ENCODE results near the gene DYNC1LI2. TPM values are rescaled to one million over a fixed set of nuclear protein-coding genes. Genes with fewer than 3 reads are reported as not detected.

The DYNC1LI2 gene
- total and polyA plus RNA-seq, 10 of the 15 experiments (the other 5 are each of a cell fraction or from before 2014, with no cell fraction given) = 6.0 to 46.5 (median 33.7) TPM

GRCh38 chr16:66790130-66790733 is 38.8 kb upstream of the DYNC1LI2 start:
- no peak for ATAC-seq
- Histone ChIP-seq H3K9ac (ENCODE audit: control insufficient read depth, insufficient read depth, low read length) (no peak overlapping the region), H3K4me2 (ENCODE audit: control insufficient read depth, insufficient read depth) (no peak overlapping the region), H3K4me1 (ENCODE audit: control insufficient read depth, insufficient read depth, low read length) (no peaks in the 10 kb centered on the region), H3K36me3 (ENCODE audit: control insufficient read depth in 2 of 2, insufficient read depth in 2 of 2, low read length in 1 of 2) (no peaks in the 10 kb centered on the region), H3K9me3 (replicated peaks; ENCODE audit: control insufficient read depth, insufficient read depth, low read length) (no peaks in the 10 kb centered on the region), H3K79me2 (ENCODE audit: control insufficient read depth, insufficient read depth, low read length) (no peaks in the 10 kb centered on the region), H2AFZ (ENCODE audit: control insufficient read depth, low read depth, low read length) (no peak overlapping the region), H3K27ac (ENCODE audit: control insufficient read depth, insufficient read depth) (no peak overlapping the region), H3K4me3 (no peak overlapping the region), H3K27me3 (replicated peaks in 1 of 2; ENCODE audit: control insufficient read depth in 2 of 2, insufficient read depth in 2 of 2, low read length in 1 of 2) (no peaks in the 10 kb centered on the region), H4K20me1 (ENCODE audit: control insufficient read depth, insufficient read depth) (no peaks in the 10 kb centered on the region)
- DNase-seq (ENCODE audit: low read depth, low spot score) = no peak
- no peak for FAIRE-seq
- 15% methylated on average over 3 of the region's 3 CpGs for WGBS (ENCODE audit: insufficient coverage, insufficient replicate concordance, low lambda C conversion rate, missing lambda C conversion rate)
- RAD21 ChIA-PET (ENCODE audit: unreplicated experiment) = no interaction called here
- SMC1A ChIA-PET (ENCODE audit: uncharacterized antibody, unreplicated experiment) = no interaction called here
- TF ChIP-seq MXI1 (IDR thresholded peaks at IDR 0.05; ENCODE audit: low read depth, low read length) (no peak), ZNF207 (IDR thresholded peaks at IDR 0.05; ENCODE audit: borderline replicate concordance) (no peak), YBX1 (IDR thresholded peaks at IDR 0.05) (no peak), CBX3 (IDR thresholded peaks at IDR 0.05; ENCODE audit: borderline replicate concordance, low read depth) (no peak), SIN3A (IDR thresholded peaks at IDR 0.05; ENCODE audit: low read depth, low read length) (no peak), GABPA (IDR thresholded peaks at IDR 0.05; ENCODE audit: low read depth) (no peak), HSF1 (IDR thresholded peaks at IDR 0.05; ENCODE audit: low read depth, low read length) (no peak), ATF3 (IDR thresholded peaks at IDR 0.05; ENCODE audit: borderline replicate concordance, extremely low read depth, low read depth, low read length) (no peak), NKRF (conservative IDR thresholded peaks at IDR 0.05) (no peak), BACH1 (IDR thresholded peaks at IDR 0.05; ENCODE audit: borderline replicate concordance) (no peak)
- TF ChIP-seq, protein P1, sequence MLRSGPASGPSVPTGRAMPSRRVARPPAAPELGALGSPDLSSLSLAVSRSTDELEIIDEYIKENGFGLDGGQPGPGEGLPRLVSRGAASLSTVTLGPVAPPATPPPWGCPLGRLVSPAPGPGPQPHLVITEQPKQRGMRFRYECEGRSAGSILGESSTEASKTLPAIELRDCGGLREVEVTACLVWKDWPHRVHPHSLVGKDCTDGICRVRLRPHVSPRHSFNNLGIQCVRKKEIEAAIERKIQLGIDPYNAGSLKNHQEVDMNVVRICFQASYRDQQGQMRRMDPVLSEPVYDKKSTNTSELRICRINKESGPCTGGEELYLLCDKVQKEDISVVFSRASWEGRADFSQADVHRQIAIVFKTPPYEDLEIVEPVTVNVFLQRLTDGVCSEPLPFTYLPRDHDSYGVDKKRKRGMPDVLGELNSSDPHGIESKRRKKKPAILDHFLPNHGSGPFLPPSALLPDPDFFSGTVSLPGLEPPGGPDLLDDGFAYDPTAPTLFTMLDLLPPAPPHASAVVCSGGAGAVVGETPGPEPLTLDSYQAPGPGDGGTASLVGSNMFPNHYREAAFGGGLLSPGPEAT (IDR thresholded peaks at IDR 0.05; ENCODE audit: low read depth) = no peak
- TF ChIP-seq, protein P2, sequence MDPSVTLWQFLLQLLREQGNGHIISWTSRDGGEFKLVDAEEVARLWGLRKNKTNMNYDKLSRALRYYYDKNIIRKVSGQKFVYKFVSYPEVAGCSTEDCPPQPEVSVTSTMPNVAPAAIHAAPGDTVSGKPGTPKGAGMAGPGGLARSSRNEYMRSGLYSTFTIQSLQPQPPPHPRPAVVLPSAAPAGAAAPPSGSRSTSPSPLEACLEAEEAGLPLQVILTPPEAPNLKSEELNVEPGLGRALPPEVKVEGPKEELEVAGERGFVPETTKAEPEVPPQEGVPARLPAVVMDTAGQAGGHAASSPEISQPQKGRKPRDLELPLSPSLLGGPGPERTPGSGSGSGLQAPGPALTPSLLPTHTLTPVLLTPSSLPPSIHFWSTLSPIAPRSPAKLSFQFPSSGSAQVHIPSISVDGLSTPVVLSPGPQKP (IDR thresholded peaks at IDR 0.05; ENCODE audit: low read depth, low read length) = no peak
- BruUV-seq (replicated peaks) = no TSS peak
- POLR2A ChIA-PET = no interaction called here
- intact Hi-C loops (cut with micrococcal nuclease; ENCODE audit: unreplicated experiment) (no loop called here), in situ Hi-C loops (cut with MboI) (no loop called here)
- CTCF ChIA-PET = no interaction called here
